A673 (cell line): ENCODE measurements around the gene GALNT12. TPM values are rescaled to one million over a fixed set of nuclear protein-coding genes. Genes with fewer than 3 reads are reported as not detected.

Source experiments
- BruUV-seq: library from RNA; stranded (reverse); fragments of 400-500 nt; replicated peaks from 2 replicates; lab custom pipeline; 2021; lab: Mats Ljungman, UMichigan
- CTCF ChIA-PET: fragments of 300-600 bp; sonication (Branson Sonifier 250); formaldehyde crosslinking; loops from one replicate; lab custom pipeline; 2022; ENCODE audit warnings: antibody characterized with exemption; lab: Charles Lee
- POLR2A ChIA-PET: fragments of 300-600 bp; sonication (Branson Sonifier 250); formaldehyde crosslinking; loops from one replicate; lab custom pipeline; 2022; ENCODE audit warnings: antibody characterized with exemption; ENCODE audit not compliant: low non-redundant PET; lab: Charles Lee
- DNase-seq: peaks from one replicate; pipeline ENCODE4 v3.0.0-alpha.2; 2015; ENCODE audit warnings: low spot score
- H3K27ac ChIP-seq: fragments of 200-600 bp; sonication (generic); 2 replicates; pipeline ENCODE4 v1.5.1; 2016; ENCODE audit warnings: mixed run types, low read depth, mild to moderate bottlenecking, mixed read lengths, antibody characterized with exemption, low read length; ENCODE audit not compliant: poor library complexity, severe bottlenecking
- H3K27me3 ChIP-seq: fragments of 200-600 bp; sonication (generic); replicated peaks from 2 replicates; pipeline ENCODE4 v1.6.1; 2017; ENCODE audit warnings: mixed run types, low read depth, mild to moderate bottlenecking, mixed read lengths, antibody characterized with exemption, low read length; ENCODE audit not compliant: insufficient read depth, poor library complexity
- H3K36me3 ChIP-seq: fragments of 200-600 bp; sonication (generic); 2 replicates; pipeline ENCODE4 v1.6.1; 2016; ENCODE audit warnings: mixed run types, mild to moderate bottlenecking, mixed read lengths, antibody characterized with exemption, low read length; ENCODE audit not compliant: insufficient read depth, poor library complexity, severe bottlenecking
- H3K4me1 ChIP-seq: fragments of 200-600 bp; sonication (generic); 2 replicates; pipeline ENCODE4 v1.6.1; 2017; ENCODE audit warnings: mixed run types, mild to moderate bottlenecking, mixed read lengths, antibody characterized with exemption, low read length; ENCODE audit not compliant: insufficient read depth, poor library complexity, severe bottlenecking
- H3K4me3 ChIP-seq: fragments of 200-600 bp; sonication (generic); 2 replicates; pipeline ENCODE4 v1.5.1; 2016; ENCODE audit warnings: low read depth, mixed run types, mild to moderate bottlenecking, mixed read lengths, low read length; ENCODE audit not compliant: poor library complexity, severe bottlenecking
- H3K9me3 ChIP-seq: fragments of 200-600 bp; sonication (generic); 2 replicates; pipeline ENCODE4 v1.6.1; 2016; ENCODE audit warnings: mixed run types, low read depth, mild to moderate bottlenecking, mixed read lengths, antibody characterized with exemption, low read length; ENCODE audit not compliant: poor library complexity, severe bottlenecking
- CTCF ChIP-seq: fragments of 300-800, 200-600 bp; sonication (generic); conservative IDR thresholded peaks from 2 replicates; pipeline ENCODE4 v1.5.1; 2017; ENCODE audit warnings: low read depth, mild to moderate bottlenecking, antibody characterized with exemption, low read length, moderate library complexity, mixed read lengths
- EZH2 ChIP-seq: fragments of 200-600 bp; sonication (generic); IDR thresholded peaks from 2 replicates; pipeline ENCODE4 v1.6.1; 2017; ENCODE audit warnings: borderline replicate concordance, low read depth, mild to moderate bottlenecking, mixed read lengths, antibody characterized with exemption, low read length; ENCODE audit not compliant: poor library complexity, severe bottlenecking
- intact Hi-C: fragments of 100-400 bp; cut with micrococcal nuclease; formaldehyde crosslinking; loops from one replicate; pipeline ENCODE4 v1.10.0; 2022; ENCODE audit not compliant: unreplicated experiment
- total RNA-seq: library from RNA; stranded (reverse); gene quantifications from 2 replicates; pipeline ENCODE4 v1.2.3, GENCODE V29; 2021

Gene GALNT12
- total RNA-seq, 1 experiment from 2014 or later = 0.54 TPM

- H3K4me3 ChIP-seq = no peak overlapping the region
- ChIA-PET POLR2A (no interaction called here), CTCF (interaction anchor here (0.6 kb wide), 1 partner anchor 877 kb away, joined by 3 read pairs; no protein-coding TSS in a partner anchor)
- H3K27me3 ChIP-seq = no peaks in the 10 kb centered on the region
- TF ChIP-seq CTCF (no peak), EZH2 (no peak)
- no peak overlapping the region for H3K27ac ChIP-seq
- no peaks in the 10 kb centered on the region for H3K4me1 ChIP-seq
- BruUV-seq = no TSS peak
- DNase-seq = no peak
- H3K9me3 ChIP-seq = no peaks in the 10 kb centered on the region
- H3K36me3 ChIP-seq = no peaks in the 10 kb centered on the region
- intact Hi-C loops = no loop called here
These were observed 35.0 kb downstream of the GALNT12 start for GRCh38 chr9:98842510-98842909.

DNA sequence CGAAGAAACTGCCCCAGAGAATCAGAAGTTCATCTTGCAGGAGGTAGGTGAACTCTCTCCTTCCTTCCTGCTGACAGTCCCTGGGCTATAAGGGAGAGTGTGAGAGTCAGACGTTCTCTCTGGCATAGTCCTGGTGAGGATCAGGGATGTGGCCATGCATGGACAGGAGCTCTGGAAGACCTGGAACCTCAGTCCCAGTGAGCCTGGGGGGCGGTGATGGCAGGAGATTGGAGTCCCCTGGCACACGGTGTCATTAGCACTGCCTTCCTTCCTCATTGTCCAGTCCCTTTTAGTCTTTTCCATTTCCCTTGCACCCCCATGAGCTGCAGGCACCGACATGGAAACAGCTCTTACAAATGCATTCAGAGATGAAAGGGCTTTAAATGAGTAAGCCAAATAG is 38.6 kb downstream of the GALNT12 start:
- no peak for TF ChIP-seq CTCF
- no peak for TF ChIP-seq EZH2
- no peaks in the 10 kb centered on the region for H3K36me3 ChIP-seq
- intact Hi-C loops = no loop called here
- H3K4me1 ChIP-seq = no peaks in the 10 kb centered on the region
- POLR2A ChIA-PET = no interaction called here
- BruUV-seq = no TSS peak
- DNase-seq = no peak
- H3K4me3 ChIP-seq = no peak overlapping the region
- no peaks in the 10 kb centered on the region for H3K9me3 ChIP-seq
- no peak overlapping the region for H3K27ac ChIP-seq
- CTCF ChIA-PET = no interaction called here
- H3K27me3 ChIP-seq = no peaks in the 10 kb centered on the region

- H3K27ac ChIP-seq = no peak overlapping the region
- no peak overlapping the region for H3K4me3 ChIP-seq
- ChIA-PET POLR2A (no interaction called here), CTCF (no interaction called here)
- H3K9me3 ChIP-seq = no peaks in the 10 kb centered on the region
- TF ChIP-seq CTCF = no peak
- TF ChIP-seq EZH2 = no peak
- no peaks in the 10 kb centered on the region for H3K36me3 ChIP-seq
- DNase-seq = no peak
- BruUV-seq = no TSS peak
- intact Hi-C loops = no loop called here
- no peaks in the 10 kb centered on the region for H3K27me3 ChIP-seq
- H3K4me1 ChIP-seq = no peaks in the 10 kb centered on the region
These were observed 39.4 kb downstream of the GALNT12 start for GRCh38 chr9:98846879-98847278.
